Measurements from ENCODE around the gene DMXL1. TPM values are rescaled to one million over a fixed set of nuclear protein-coding genes. Genes with fewer than 3 reads are reported as not detected.
"Not testable (repeated sequence)": the region's sequence is repeated elsewhere in the genome, so short reads cannot be mapped to it uniquely, and the experiment has no call there.

Gene DMXL1
- total and polyA plus RNA-seq, 11 donors: 8.2 to 39.0 (median 27.0) TPM

- Histone ChIP-seq H3K36me3 (peaks cover 0 to 82% (median 63%) of the 10 kb centered on the region in 9 donors), H3K27ac (no peak overlapping the region), H3K27me3 (no peaks in the 10 kb centered on the region), H3K9me3 (peaks cover 0 to 11% (median 0%) of the 10 kb centered on the region in 12 donors), H3K4me3 (no peak overlapping the region), H3K4me1 (no peaks in the 10 kb centered on the region)
- ATAC-seq: no peak
- no peak for TF ChIP-seq POLR2A (IDR thresholded peaks at IDR 0.05)
- TF ChIP-seq CTCF (IDR thresholded peaks at IDR 0.05): no peak
- intact Hi-C loops (cut with DNase I): no loop called here
- 96 to 99% (median 97%) methylated on average over 2 of the region's 2 CpGs for WGBS, 4 donors
- no peak for DNase-seq
These were observed 60.8 kb downstream of the DMXL1 start for GRCh38 chr5:119131530-119132304.

- Histone ChIP-seq H3K36me3 (peaks cover 0 to 66% (median 43%) of the 10 kb centered on the region in 9 donors), H3K9me3 (peaks cover 0 to 11% (median 0%) of the 10 kb centered on the region in 12 donors)
- DNase-seq; H3K27me3 ChIP-seq; H3K4me1 ChIP-seq; H3K27ac ChIP-seq; H3K4me3 ChIP-seq; ATAC-seq; intact Hi-C loops (cut with DNase I): not testable (repeated sequence)
- WGBS, 4 donors: 98 to 100% (median 98%) methylated on average over 4 of the region's 4 CpGs
These were observed 64.9 kb downstream of the DMXL1 start for GRCh38 chr5:119135743-119136142.

GRCh38 chr5:119136666-119137318, 65.9 kb downstream of the DMXL1 start:
- Histone ChIP-seq H3K4me3 (no peak overlapping the region), H3K27ac (no peak overlapping the region), H3K36me3 (peaks cover 0 to 59% (median 36%) of the 10 kb centered on the region in 9 donors), H3K9me3 (peaks cover 0 to 11% (median 0%) of the 10 kb centered on the region in 12 donors), H3K27me3 (no peaks in the 10 kb centered on the region), H3K4me1 (no peaks in the 10 kb centered on the region)
- DNase-seq: no peak
- WGBS, 4 donors: 97 to 100% (median 99%) methylated on average over 5 to 7 of the region's 7 CpGs
- no peak for ATAC-seq
- intact Hi-C loops (cut with DNase I): no loop called here
- TF ChIP-seq POLR2A (IDR thresholded peaks at IDR 0.05): no peak
- TF ChIP-seq CTCF (IDR thresholded peaks at IDR 0.05): no peak

- no peak overlapping the region for H3K4me3 ChIP-seq
- peaks cover 0 to 20% (median 0%) of the 10 kb centered on the region in 12 donors for H3K9me3 ChIP-seq
- no peaks in the 10 kb centered on the region for H3K4me1 ChIP-seq
- H3K27me3 ChIP-seq: no peaks in the 10 kb centered on the region
- no peak for TF ChIP-seq POLR2A (IDR thresholded peaks at IDR 0.05)
- no peak for TF ChIP-seq CTCF (IDR thresholded peaks at IDR 0.05)
- ATAC-seq (no peak), DNase-seq (no peak)
- 93 to 96% (median 95%) methylated on average over 4 of the region's 4 CpGs for WGBS, 4 donors
- H3K27ac ChIP-seq: no peak overlapping the region
- H3K36me3 ChIP-seq: peaks cover 0 to 74% (median 50%) of the 10 kb centered on the region in 9 donors
- intact Hi-C loops (cut with DNase I): no loop called here
These were observed 82.7 kb downstream of the DMXL1 start for GRCh38 chr5:119153629-119154028.

All from heart left ventricle (tissue), 16 donors.